GM18505 (cell line): Measurements from ENCODE around the gene ZHX3.
"Not testable (repeated sequence)": the region's sequence is repeated elsewhere in the genome, so short reads cannot be mapped to it uniquely, and the experiment has no call there.

ENCODE experiments used
- ATAC-seq: cut with Tn5 transposase; IDR thresholded peaks from one replicate; pipeline ENCODE4 v1.9.1; 2021; ENCODE audit not compliant: unreplicated experiment
- POLR2A ChIP-seq: IDR thresholded peaks from 4 replicates; pipeline ENCODE4 v1.6.1; 2011; ENCODE audit warnings: borderline replicate concordance; ENCODE audit not compliant: insufficient read depth, insufficient read length; ENCODE audit errors: extremely low read depth

ZHX3 gene

DNA sequence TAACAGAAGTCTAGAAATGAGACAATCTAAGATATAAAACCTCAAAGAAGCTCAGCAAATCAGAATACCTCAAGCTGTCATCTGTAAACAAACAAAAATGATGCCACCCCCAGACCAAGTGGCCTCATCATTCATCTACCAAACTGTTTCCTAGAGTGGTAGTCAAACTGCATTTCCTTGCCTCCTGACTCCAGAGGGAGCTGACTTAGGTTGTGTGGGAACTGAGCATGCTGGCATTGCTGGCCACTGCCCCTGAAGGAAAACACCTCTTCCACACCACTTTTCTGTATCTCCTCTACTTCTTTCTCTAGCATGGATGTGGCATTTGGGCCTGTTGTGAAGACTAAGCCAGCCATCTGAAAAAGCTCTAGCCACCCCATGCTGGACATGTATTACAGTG is 56.3 kb downstream of the ZHX3 start:
- no peak for TF ChIP-seq POLR2A
- no peak for ATAC-seq

DNA sequence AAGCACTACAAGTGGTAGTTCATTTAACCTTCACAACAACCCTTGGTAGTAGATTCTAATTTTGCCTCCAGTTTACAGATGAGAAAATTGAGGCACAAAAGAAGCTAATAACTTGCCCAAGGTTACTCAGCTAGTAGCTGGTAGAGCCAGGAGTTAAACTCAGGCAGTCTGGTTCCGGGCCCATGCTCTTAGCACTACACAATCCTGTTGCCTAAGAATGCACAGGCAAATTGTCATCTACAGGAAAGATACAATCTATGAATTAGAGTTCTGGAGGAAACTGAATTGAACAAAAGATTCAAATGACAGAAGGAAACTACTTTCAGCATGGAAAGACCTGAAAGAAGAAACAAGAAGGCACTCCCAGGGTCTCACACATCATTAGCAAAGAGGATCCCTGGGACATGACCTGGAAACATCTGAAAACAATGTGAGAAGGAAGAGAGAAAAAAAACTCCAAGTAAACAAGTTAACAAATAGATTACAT is 56.8 kb downstream of the ZHX3 start:
- ATAC-seq: no peak
- no peak for TF ChIP-seq POLR2A

DNA sequence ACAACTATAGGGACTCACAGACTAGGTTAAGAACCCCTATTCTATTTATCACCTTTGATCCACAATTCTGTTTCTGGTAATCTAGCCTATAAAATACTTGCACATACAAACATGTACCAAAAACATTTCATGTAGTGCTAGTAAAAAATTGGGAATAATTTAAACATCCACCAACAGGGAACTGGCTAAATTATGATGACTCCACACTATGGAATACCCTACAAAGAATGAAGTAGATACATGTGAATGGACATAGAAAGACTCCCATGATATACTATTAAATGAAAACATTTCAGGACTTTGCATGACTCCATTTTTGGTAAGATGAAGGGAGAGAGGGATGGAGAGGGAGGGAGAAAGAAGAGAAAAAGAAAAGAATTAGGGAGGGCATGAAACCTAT is 58.2 kb downstream of the ZHX3 start:
- TF ChIP-seq POLR2A: no peak
- ATAC-seq: no peak

DNA sequence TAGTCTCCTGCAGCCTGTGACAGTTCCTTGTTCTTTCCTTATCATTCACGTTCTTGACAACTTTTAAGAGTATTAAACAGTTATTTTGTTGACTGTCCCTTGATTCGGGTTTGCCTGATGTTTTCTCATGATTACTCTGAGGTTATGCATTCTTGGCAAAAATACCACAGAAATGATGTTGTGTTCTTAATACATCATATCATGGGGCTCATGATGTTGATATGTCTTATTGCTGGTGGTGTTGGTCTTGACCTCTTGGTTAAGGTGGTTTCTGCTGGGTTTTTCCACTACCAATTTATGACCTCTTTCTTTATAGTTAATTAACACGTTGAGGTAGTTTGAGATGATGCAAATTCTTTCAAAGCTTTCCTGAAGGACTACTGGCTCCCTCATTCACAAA is 59.1 kb downstream of the ZHX3 start:
- no peak for ATAC-seq
- TF ChIP-seq POLR2A: no peak

DNA sequence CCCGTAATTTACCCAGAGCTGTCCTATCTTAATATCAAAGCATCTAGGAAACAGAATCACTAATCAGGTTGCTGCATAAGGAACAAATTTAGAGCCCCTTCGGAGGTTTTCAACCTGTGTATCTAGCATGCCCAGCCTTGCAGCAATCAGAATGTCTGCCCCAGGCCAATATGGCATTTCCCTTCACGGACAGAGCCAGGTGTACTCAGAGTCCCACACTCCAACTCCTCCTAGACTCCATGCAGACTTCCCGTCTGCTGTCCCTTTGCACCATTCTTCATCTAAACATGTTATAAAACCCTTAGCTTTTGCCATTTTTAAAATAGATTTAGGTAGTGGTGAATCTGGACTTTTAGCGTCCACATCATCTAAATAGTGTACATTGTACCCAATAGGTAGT is 61.0 kb downstream of the ZHX3 start:
- no peak for TF ChIP-seq POLR2A
- no peak for ATAC-seq

DNA sequence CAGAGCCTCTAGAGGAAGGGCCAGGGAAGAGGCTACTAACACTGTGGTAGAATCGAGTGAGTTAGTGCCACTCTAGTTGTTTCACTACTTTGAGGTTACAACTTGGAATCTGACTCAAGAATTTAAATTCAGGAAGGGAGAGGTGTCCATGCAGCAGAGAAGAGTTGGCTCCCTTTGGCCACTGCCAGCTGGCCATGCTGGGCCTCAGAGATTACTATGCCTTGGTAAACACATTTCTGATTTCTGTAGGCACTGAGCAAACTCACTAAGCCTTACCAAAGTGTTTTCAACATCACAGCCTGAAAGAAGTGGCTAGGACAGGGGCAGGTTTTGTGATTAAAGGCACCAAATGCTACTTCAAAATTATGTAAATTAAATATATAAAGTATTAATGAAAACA is 61.9 kb downstream of the ZHX3 start:
- no peak for TF ChIP-seq POLR2A
- ATAC-seq: no peak

DNA sequence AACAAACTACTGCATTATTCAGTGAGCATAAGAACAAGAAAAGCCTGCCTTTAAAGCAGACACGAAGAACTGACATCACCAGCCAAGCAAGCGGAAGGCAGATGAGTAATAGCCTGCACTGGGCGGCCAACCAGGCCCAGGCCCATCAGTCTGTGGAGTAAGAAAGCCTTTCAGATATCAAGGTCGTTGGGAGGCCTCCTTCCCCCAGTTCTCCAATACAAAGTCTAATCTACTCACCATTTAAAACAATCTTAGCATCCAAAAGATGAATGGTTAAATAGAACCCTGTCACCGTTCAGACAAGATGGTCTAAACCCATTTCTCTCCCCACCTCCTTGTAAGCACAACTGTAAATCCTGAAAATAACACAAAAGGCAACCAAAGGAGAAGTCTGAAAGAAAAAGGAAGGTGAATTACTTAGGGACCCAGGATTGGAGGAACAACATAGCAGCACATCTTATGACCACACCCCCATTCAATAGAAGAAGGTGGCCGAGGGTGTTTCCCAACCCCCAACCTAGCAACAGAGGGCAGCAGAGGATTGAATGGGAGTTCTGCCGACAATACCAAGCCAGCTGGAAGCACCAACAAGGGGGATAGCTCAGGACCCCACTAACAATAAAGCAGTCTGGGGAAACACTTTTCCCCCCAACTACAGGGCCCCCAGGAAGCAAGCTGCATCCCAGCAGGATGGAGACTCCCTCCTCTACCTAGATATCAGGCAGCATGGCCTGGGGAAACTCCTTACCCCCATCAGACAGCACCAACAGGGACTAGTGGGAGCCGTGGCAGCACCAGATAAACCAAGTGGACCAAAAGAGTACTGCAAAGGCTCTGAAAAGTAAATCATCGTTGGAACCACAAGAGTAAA is 67.9 kb downstream of the ZHX3 start:
- peak; percentile 72 for ATAC-seq
- TF ChIP-seq POLR2A: no peak

DNA sequence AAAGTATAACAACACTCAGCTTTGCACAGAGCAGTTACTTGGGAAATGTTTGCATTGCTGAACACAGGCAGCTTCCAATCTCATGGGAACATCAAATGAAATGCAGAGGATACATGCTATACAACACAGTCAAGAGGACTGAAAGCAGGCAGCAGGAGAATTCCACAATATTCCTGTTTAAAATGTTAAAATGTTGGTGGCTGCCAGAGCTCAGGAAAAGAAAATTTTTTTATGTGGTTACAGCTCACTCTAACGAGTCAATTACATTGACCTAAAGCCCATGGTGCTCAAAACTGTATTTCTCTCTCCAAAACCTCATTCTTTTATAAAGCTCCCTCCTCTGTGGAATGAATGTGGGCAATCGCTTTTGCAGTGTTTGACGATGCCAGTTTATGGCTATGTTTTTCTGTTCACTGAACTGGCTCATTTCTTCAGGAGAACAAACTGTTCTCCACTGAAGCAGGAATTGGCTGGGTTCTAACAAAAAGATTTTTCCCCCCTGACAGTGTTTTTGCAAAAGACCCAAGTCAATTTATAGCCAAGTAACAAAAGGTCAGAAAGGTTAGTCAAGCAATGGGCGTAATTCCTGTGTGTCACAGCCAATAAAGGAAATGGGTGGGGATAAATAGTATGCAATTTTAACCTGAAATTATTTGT is 69.0 kb downstream of the ZHX3 start:
- TF ChIP-seq POLR2A: no peak
- ATAC-seq: no peak

DNA sequence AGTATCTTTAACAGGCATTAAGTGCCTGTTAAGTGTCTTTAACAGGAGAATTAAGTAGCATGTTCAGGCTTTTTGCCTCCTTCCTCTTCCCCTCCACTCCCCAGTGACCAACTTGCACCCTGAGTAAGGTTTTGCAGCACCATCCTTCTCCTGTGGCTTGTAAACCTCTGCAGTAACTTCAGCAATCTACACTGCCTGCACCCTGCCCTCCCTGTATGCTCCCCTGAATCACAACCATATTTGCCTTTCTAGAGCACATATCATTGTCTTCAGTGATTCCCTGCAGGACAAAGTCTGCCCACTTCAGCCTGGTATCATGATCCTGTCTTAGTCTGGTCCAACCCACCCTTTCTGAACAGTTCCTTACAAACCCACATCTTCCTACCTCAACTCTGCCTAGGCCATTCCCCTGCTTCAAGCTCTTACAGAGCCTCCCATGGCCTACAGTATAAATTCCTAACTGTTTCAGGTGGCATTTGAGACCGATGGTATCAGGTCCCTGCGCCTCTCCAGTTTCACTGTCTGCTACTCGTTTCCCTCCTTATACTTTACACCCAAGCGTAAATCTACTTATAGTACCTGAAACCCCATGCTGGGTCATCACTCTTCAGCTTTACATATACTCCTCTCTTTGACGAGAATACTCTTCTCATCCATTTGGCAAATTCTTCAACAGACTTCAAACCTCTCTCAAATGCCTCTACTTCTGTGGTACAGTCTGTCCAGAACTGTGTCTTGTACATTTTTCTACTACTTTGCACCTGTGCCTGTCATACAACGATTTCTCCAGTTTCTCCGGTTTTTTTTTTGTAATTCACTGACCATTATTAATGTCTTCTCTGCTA is 69.8 kb downstream of the ZHX3 start:
- no peak for ATAC-seq

DNA sequence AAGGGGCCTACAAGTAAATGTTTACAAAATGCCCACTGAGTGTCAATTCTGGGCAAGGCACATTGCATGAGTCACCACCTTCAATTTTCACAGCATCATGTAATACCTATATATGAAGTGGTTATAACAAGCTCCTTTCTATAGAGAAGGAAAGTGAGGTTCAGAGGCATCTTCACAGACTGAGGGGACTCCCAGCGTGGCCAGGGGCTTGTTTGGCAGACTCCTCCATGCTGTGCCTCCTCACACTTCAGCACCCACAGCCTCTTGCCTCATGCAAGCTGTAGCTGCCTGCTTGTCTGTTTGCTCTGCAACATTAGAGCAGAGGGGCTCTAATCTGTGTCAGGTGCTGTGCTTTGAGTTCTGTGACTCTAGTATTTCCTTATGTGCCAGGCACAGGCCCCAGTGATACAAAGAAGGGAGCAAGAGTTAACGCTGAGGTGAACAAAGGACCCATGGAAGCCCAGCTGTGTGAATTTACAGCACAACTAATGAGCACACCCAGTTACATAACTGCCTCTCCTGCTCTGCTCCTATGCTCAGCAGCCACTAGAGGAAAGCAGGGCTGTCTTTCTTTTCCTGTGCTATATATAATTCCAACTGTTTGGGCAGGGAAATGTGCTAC is 72.3 kb downstream of the ZHX3 start:
- no peak for TF ChIP-seq POLR2A
- ATAC-seq: no peak

More for the DNA sequence above, 69.8 kb downstream of the ZHX3 start:
- TF ChIP-seq POLR2A: no peak

DNA sequence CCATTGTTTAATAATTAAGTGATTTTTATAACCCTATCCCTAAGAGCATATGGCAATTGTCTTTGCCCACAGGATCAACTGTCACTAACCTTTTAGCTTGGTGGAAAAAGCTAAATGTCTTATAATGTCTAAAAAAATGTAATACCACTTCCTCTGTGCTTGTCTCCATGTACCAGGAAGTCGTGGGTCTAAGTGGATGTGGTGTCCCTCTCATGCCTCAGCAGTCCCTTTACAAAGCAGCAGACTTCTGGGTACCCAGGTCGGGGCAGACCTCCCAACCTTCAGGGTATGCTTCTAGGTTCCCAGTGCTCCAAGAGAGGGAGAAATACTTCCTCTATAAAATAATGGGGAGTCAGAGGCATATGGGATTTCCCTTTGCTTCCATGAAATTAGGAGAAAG is 74.7 kb downstream of the ZHX3 start:
- ATAC-seq: no peak
- no peak for TF ChIP-seq POLR2A

DNA sequence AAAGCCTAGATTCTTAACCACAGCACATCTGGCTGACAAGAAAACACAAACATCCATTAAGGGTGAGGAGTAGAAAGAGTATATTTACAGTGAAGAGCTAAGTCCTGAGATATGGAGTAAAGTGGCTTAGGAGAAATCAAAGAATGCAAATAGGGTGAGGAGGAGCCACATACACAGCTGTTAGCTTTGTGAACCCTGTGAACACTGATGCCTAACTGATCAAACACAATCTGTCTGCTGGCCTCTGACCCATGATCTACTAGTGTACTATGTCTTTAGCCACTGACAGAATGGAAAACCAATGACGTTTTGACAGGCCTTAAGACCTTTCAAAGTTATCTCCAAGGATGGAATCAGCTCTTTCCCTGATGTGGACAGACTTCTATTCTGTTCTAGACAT is 75.2 kb downstream of the ZHX3 start:
- no peak for ATAC-seq
- no peak for TF ChIP-seq POLR2A

DNA sequence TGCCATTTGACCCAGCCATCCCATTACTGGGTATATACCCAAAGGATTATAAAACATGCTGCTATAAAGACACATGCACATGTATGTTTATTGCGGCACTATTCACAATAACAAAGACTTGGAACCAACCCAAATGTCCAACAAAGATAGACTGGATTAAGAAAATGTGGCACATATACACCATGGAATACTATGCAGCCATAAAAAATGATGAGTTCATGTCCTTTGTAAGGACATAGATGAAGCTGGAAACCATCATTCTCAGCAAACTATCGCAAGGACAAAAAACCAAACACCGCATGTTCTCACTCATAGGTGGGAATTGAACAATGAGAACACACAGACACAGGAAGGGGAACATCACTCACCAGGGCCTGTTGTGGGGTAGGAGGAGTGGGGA is 80.3 kb downstream of the ZHX3 start:
- ATAC-seq: not testable (repeated sequence)

DNA sequence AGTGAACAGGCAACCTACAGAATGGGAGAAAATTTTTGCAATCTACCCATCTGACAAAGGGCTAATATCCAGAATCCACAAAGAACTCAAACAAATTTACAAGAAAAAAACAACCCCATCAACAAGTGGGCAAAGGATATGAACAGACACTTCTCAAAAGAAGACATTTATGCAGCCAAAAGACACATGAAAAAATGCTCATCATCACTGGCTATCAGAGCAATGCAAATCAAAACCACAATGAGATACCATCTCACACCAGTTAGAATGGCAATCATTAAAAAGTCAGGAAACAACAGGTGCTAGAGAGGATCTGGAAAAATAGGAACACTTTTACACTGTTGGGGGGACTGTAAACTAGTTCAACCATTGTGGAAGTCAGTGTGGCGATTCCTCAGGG is 80.7 kb downstream of the ZHX3 start:
- ATAC-seq: not testable (repeated sequence)
